A549 treated with dexamethasone at 1 μM for 4 hours (cell line): Measurements from ENCODE around the gene ALPI. TPM values are rescaled to one million over a fixed set of nuclear protein-coding genes. Genes with fewer than 3 reads are reported as not detected.

Experiments
- total RNA-seq: library from RNA; stranded (reverse); fragments of 200-300 nt; extraction: Qiagen RNA extraction; gene quantifications from 5 replicates; pipeline ENCODE4 v1.2.3, GENCODE V29; 2022

The ALPI gene
- total RNA-seq, result 0.02 to 0.05 TPM (median 0.04 TPM) in 3 of 5 replicates, not detected in the others

DNA sequence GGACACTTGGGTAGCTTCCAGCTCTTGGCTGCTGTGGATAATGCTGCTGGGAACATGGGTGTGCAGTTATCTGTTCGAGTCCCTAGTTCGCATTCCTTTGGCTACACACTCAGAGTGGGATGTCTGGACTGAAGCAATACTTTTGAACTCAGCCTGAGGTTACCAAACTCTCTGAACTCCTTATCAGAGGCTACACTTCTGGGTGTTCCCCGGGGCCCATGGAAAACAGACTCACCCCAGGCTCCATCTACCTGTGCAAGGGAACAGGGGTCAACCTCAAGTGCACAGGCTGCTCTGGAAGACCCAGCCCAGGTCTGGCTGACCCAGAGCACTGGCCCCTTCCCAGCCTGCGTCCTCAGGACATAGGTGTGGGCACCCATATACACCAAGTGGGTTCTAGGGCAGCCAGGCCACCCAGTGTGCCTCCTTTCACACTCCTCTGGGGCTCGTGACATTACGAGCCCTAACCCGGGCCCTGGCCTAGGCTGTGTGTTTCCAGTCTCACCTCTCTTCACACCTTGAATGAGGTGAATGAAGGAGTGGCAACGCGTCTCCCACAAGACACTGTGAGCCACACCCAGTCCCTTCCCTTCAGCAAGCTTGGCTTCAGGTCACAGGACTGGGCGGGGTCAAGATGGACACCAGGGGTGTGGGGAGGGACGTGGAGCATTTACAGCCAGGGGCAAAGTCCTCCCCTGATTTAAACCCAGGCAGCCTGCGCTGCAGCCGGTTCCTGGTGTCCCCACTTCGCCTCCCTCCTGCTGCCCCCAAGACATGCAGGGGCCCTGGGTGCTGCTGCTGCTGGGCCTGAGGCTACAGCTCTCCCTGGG lies at the start of gene ALPI:
Gene ALPI (plus strand): TSS at position 728 of the 830 bp plus-strand sequence. CDS start 47 bp downstream, at position 775.

DNA sequence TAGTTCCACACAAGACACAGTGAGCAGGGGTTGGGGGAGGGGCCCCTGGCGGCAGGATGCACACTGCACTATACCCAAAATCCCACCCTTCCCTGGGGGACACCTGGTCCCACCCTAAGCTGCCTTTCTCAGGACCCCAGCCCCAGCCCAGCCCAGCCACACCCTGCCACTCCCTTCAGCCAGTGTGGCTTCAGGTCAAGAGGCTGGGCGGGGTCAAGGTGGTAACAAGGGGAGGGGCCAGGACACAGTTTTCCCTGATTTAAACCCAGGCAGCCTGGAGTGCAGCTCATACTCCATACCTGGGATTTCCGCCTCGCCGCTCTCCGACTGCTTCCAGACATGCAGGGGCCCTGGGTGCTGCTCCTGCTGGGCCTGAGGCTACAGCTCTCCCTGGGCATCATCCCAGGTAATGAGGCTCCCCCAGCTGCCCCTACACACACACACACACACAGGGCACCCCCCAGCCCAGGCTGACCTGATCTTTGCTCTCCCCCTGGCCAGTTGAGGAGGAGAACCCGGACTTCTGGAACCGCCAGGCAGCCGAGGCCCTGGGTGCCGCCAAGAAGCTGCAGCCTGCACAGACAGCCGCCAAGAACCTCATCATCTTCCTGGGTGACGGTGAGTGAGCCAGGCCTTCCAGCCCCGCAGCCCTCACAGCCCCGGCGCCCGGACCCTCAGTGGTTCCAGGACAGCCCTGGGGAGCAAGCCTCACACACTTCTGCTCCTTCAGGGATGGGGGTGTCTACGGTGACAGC lies 49.2 kb upstream of the ALPI start, which contains the start of gene ALPG:
Gene ALPG (plus strand): TSS at position 289 of the 755 bp plus-strand sequence. CDS start 51 bp downstream, at position 340.

DNA sequence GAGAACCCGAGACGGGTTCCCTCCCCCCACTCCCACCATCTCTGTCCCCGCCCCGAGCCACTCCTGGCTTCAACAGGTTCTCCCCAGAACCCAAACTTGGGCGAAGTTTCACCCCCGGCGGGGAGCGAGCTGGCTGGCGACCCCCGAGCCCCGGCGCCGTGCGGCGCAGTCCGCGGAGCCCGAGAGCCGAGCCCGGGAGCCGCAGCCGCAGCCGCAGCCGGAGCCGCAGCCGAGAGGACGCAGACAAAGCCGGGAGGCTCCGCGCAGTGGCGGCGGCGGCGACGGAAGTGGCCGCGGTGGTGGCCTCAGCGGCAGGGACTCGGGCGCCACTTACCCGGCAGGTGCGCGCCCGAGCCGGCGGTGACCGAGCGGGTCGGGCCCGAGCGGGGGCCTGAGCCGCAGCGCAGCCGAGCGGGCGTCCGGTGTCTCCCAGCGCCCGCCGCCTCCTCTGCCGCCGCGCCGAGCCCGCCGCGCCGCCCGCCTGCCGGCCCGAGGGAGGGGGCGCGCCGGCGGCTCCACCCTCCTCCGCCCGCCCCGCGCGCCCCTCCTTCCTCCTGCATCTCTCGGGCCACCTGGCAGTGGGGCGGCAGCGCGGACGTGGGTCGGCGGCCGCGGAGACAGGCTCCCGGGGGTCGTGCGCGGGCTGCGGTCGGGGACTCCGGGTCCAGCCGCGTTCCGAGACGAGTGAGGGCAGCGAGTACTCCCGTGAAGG lies 31.6 kb downstream of the ALPI start, which contains the start of gene ECEL1:
Gene ECEL1 (minus strand): TSS at position 450 of the 712 bp plus-strand sequence. CDS start 1,181 bp downstream, outside the sequence.

Other genes with a start within 250 kb of the ALPI start
- gene ALPP, start 77.4 kb upstream of the ALPI start, total RNA-seq, result 14.4 to 22.1 TPM (median 20.3 TPM) in 5 replicates
- 0.37 to 0.74 TPM (median 0.49 TPM) in 5 replicates for gene ALPG, start 49.3 kb upstream of the ALPI start, total RNA-seq
- 0.15 to 0.28 TPM (median 0.21 TPM) in 5 replicates for gene ECEL1, start 31.7 kb downstream of the ALPI start, total RNA-seq
- gene PRSS56, start 64.2 kb downstream of the ALPI start, total RNA-seq, result 0.08 to 0.16 TPM (median 0.12 TPM) in 4 of 5 replicates, not detected in the other
- 0.07 to 0.09 TPM in 2 of 5 replicates, not detected in the others for gene CHRND, start 70.0 kb downstream of the ALPI start, total RNA-seq
- gene CHRNG, start 83.5 kb downstream of the ALPI start, total RNA-seq, result not detected in 5 replicates
- 4.1 to 4.9 TPM (median 4.5 TPM) in 5 replicates for gene TIGD1, start 94.4 kb downstream of the ALPI start, total RNA-seq
- gene EIF4E2, start 94.5 kb downstream of the ALPI start, total RNA-seq, result 101 to 174 TPM (median 105 TPM) in 5 replicates
- gene EFHD1, start 177.5 kb downstream of the ALPI start, total RNA-seq, result 3.5 to 5.1 TPM (median 4.9 TPM) in 5 replicates
- gene GIGYF2, start 241.2 kb downstream of the ALPI start, total RNA-seq, result 24.5 to 34.2 TPM (median 29.1 TPM) in 5 replicates